HEK293T (cell line): ENCODE data around the gene AMIGO1.

Source experiments
- CTCF ChIA-PET: fragments of 350-600 bp; formaldehyde crosslinking; extraction: SDS; loops from one replicate; lab custom pipeline; 2021; ENCODE audit warnings: antibody characterized with exemption, inconsistent platforms; lab: Yijun Ruan, JAX
- POLR2A ChIA-PET: fragments of 350-600 bp; formaldehyde crosslinking; extraction: SDS; loops from one replicate; lab custom pipeline; 2020; ENCODE audit warnings: antibody characterized with exemption, inconsistent platforms; lab: Yijun Ruan, JAX
- DNase-seq: peaks from one replicate; pipeline ENCODE4 v3.0.0; 2012; ENCODE audit warnings: mixed read lengths; ENCODE audit errors: extremely low spot score
- ARNT ChIP-seq: fragments of 450-650 bp; IDR thresholded peaks from 2 replicates; pipeline ENCODE4 v1.6.1; 2017; ENCODE audit warnings: mild to moderate bottlenecking
- BHLHE40 ChIP-seq: fragments of 450-650 bp; IDR thresholded peaks from 2 replicates; pipeline ENCODE4 v1.6.1; 2016; ENCODE audit warnings: mild to moderate bottlenecking, moderate library complexity, borderline replicate concordance
- CTBP1 ChIP-seq: fragments of 450-650 bp; IDR thresholded peaks from 2 replicates; pipeline ENCODE4 v1.6.1; 2016; ENCODE audit warnings: borderline replicate concordance
- ELF4 ChIP-seq: fragments of 450-650 bp; IDR thresholded peaks from 2 replicates; pipeline ENCODE4 v1.6.1; 2017; ENCODE audit warnings: antibody characterized with exemption
- FOXA1 ChIP-seq: fragments of 450-650 bp; IDR thresholded peaks from 2 replicates; pipeline ENCODE4 v1.6.1; 2016; ENCODE audit warnings: mild to moderate bottlenecking
- FOXK2 ChIP-seq: fragments of 450-650 bp; IDR thresholded peaks from 2 replicates; pipeline ENCODE4 v1.6.1; 2016; ENCODE audit warnings: mild to moderate bottlenecking
- FOXM1 ChIP-seq: fragments of 450-650 bp; IDR thresholded peaks from 2 replicates; pipeline ENCODE4 v1.6.1; 2017; ENCODE audit warnings: mild to moderate bottlenecking, borderline replicate concordance
- HDGF ChIP-seq: fragments of 450-650 bp; IDR thresholded peaks from 2 replicates; pipeline ENCODE4 v1.6.1; 2017; ENCODE audit warnings: antibody characterized with exemption, borderline replicate concordance
- L3MBTL2 ChIP-seq: fragments of 450-650 bp; conservative IDR thresholded peaks from 2 replicates; pipeline ENCODE4 v1.6.1; 2016; ENCODE audit warnings: mild to moderate bottlenecking
- LEF1 ChIP-seq: fragments of 450-650 bp; IDR thresholded peaks from 2 replicates; pipeline ENCODE4 v1.6.1; 2017; ENCODE audit warnings: mild to moderate bottlenecking, borderline replicate concordance
- NFRKB ChIP-seq: fragments of 450-650 bp; IDR thresholded peaks from 2 replicates; pipeline ENCODE4 v1.6.1; 2016; ENCODE audit warnings: mild to moderate bottlenecking, moderate library complexity
- SP1 ChIP-seq: fragments of 450-650 bp; IDR thresholded peaks from 2 replicates; pipeline ENCODE4 v1.6.1; 2017
- SUZ12 ChIP-seq: fragments of 450-650 bp; IDR thresholded peaks from 2 replicates; pipeline ENCODE4 v1.6.1; 2016; ENCODE audit warnings: mild to moderate bottlenecking
- TARDBP ChIP-seq: fragments of 450-650 bp; IDR thresholded peaks from 2 replicates; pipeline ENCODE4 v1.6.1; 2016
- ZNF384 ChIP-seq: fragments of 450-650 bp; IDR thresholded peaks from 2 replicates; pipeline ENCODE4 v1.6.1; 2016
- TF ChIP-seq, protein P1 (sequence below): fragments of 450-650 bp; IDR thresholded peaks from 2 replicates; pipeline ENCODE4 v1.6.1; 2016

The AMIGO1 gene

DNA sequence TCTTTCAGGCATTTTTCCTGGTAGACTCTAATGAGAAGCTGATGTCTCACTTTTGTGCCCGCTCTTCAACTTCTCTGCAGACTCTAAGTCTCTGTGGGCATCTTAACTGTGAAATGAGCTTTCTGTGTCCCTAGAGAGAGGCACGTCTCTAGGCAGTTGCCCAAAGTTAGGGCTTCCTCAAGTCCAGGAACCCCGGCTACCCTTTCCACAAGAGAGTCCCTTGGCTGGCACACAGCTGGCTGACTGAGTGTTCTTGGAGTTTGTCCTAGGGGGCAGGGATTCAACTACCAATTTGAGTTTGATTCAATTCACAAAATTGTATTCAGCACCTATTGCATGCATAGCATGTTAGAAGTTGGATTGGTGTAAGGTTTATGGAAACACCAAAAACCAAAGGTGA lies 31.6 kb upstream of the AMIGO1 start:
- POLR2A ChIA-PET: no interaction called here
- no peak for DNase-seq
- CTCF ChIA-PET: interaction anchor here (0.7 to 4.1 kb wide), 7 partner anchors 8 to 115 kb away, joined by 4 to 17 read pairs (median 4); no protein-coding TSS in a partner anchor
- TF ChIP-seq LEF1: no peak
- TF ChIP-seq ZNF384: no peak
- no peak for TF ChIP-seq FOXA1
- no peak for TF ChIP-seq SUZ12
- TF ChIP-seq SP1: no peak
- TF ChIP-seq ELF4: no peak
- no peak for TF ChIP-seq FOXK2
- TF ChIP-seq FOXM1: no peak
- no peak for TF ChIP-seq L3MBTL2
- TF ChIP-seq BHLHE40: no peak
- TF ChIP-seq TARDBP: no peak
- TF ChIP-seq CTBP1: no peak
- TF ChIP-seq ARNT: no peak
- no peak for TF ChIP-seq NFRKB

DNA sequence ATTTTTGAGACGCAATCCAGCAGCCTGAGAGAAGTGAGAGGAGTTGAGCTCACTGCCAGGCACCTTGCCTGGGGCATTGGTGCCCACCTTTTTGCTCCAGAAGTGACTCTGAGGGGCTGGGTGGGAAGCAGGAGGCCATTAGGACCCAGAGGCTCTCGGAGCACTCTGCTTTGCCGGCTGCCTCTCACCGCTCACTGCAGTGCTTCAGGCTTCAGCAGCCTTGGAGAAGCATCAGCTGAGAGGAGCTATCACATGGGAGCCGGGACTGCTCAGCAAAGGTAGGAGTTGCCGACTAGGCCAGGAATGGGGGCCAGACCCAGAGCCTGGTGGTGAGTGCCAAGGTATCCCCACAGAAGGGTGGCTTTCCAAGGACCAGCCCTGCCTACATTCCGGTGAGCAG lies 30.1 kb upstream of the AMIGO1 start, which contains the start of gene GPR61:
Gene GPR61, plus strand, starts transcription at position 197 of the 400 bp plus-strand sequence. CDS start 3,151 bp downstream, outside the sequence.
- TF ChIP-seq CTBP1 (no peak), NFRKB (no peak), ZNF384 (no peak), FOXM1 (no peak), LEF1 (no peak), FOXK2 (no peak), L3MBTL2 (no peak), BHLHE40 (no peak), ELF4 (no peak), SUZ12 (no peak), SP1 (no peak), FOXA1 (no peak), TARDBP (no peak), ARNT (no peak), HDGF (no peak)
- TF ChIP-seq, protein P1, sequence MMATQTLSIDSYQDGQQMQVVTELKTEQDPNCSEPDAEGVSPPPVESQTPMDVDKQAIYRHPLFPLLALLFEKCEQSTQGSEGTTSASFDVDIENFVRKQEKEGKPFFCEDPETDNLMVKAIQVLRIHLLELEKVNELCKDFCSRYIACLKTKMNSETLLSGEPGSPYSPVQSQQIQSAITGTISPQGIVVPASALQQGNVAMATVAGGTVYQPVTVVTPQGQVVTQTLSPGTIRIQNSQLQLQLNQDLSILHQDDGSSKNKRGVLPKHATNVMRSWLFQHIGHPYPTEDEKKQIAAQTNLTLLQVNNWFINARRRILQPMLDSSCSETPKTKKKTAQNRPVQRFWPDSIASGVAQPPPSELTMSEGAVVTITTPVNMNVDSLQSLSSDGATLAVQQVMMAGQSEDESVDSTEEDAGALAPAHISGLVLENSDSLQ: no peak
- CTCF ChIA-PET: interaction anchor here (1.3 to 4.1 kb wide), 2 partner anchors 49 to 100 kb away, joined by 4 to 17 read pairs; no protein-coding TSS in a partner anchor
- DNase-seq: no peak
- POLR2A ChIA-PET: interaction anchor here (0.6 to 3.6 kb wide), 3 partner anchors 9 to 445 kb away, joined by 3 to 22 read pairs (median 4); partner anchors contain the start of genes AHCYL1, AMPD2, GNAI3 and GNAT2

DNA sequence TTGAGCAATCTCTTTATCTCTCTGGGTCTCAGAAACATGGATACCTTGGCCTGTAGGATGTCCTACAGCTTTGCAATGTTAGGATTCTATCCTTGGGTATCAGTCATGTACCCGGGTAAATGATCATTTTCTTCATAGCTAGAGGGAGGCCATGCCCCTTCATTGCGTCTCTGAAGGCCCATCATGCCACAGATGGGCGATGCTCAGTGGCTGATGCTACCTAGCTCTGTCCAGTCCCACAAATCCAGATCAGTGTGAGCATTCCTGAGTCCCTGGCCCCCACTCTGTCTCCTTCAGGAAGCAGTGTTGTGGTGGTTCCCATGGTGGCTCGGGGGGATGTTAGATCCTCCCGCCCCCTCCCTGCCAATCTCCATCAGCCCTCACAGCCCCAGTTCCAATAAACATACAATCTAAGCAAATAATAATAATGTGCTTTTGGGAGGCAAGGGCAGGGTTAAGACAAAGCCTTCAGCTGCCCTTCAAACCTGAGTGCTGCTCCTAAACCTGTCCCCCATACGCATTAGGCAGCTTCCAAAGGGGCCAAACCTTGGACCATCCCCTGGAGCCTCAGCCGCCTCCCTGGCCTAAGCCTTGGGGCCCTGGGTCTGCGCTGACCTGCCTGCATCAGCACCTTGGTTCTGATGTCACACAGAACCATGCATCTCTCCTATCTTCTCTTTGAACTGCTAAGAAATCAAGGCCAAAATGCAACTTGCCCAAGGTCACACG lies 29.5 kb upstream of the AMIGO1 start:
- DNase-seq: no peak
- CTCF ChIA-PET: interaction anchor here (0.5 to 4.1 kb wide), 3 partner anchors 49 to 168 kb away, joined by 3 to 17 read pairs (median 4); no protein-coding TSS in a partner anchor
- POLR2A ChIA-PET: interaction anchor here (0.6 to 3.6 kb wide), 3 partner anchors 10 to 446 kb away, joined by 3 to 22 read pairs (median 4); partner anchors contain the start of genes AHCYL1, AMPD2, GNAI3 and GNAT2
- TF ChIP-seq TARDBP (no peak), FOXK2 (no peak), FOXA1 (no peak), CTBP1 (no peak), L3MBTL2 (no peak), LEF1 (no peak), HDGF (no peak), BHLHE40 (no peak), ELF4 (no peak), NFRKB (no peak), SP1 (no peak), ARNT (no peak), ZNF384 (no peak), SUZ12 (no peak), FOXM1 (no peak)
- TF ChIP-seq, protein P1: no peak

DNA sequence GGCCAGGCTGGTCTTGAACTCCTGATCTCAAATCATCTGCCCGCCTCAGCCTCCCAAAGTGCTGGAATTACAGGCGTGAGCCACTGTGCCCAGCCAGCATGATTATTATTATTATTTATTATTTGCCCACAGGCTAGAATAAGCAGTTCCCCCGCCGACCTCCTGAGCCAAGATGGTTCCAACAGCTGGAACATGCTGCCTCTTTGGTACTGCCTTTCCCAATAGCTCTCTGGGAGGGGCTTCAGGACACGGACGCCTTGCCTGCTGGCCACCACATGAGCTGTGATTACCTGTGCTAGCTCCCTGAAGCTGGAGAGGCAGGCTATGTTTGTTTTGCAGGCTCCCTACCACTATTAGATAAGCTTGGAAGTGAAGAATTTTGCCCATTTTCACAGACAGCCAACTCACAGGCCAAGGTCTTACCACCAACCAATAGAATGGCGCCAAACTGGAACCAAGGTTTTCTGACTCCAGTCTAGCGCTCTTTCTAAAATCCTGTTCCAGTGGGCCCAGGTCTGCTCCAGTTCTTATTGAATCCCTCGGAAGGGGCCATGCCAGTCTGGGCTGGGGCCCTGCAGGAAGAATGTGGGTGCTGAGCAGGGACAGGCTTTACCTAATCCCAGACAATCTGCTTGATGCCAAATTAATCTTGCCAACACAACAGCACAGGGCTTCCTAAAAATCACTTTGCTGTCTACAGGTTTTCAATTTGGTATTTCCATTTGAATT lies 28.1 kb upstream of the AMIGO1 start:
- ChIA-PET POLR2A (interaction anchor here (0.9 to 3.6 kb wide), 2 partner anchors 8 to 11 kb away, joined by 3 to 22 read pairs; partner anchors contain the start of gene GNAI3), CTCF (interaction anchor here (1.1 to 1.3 kb wide), 2 partner anchors 8 to 47 kb away, joined by 3 to 5 read pairs; no protein-coding TSS in a partner anchor)

DNA sequence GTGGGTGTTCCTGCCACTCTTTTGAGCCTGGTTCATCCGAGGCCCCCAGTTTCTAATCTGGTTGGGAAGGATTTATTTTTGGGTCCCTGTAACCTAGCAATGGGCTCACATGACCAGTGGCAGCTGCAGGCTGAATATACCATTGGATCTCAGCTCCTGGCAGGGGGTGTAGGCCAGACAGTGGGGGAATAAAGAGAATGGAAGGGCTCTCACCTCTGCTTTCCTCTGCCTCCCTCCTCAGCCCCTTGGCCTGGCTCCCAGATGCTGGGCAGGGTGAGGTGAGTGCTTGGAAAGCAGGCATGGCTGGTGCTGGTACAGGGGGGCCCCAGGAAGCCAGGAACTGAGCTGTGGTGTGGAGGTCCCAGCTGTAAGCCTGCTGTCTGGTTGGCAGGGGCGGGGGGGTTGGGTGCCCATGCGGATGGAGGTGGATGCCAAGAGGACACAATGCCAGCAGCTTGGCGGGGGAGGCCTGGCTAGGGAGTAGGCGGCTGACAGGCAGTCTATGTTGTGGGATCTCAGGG lies 26.5 kb upstream of the AMIGO1 start:
- CTCF ChIA-PET: interaction anchor here (0.9 to 1.7 kb wide), 2 partner anchors 33 to 46 kb away, joined by 3 to 10 read pairs; no protein-coding TSS in a partner anchor
- POLR2A ChIA-PET: no interaction called here
- DNase-seq: no peak
- TF ChIP-seq SUZ12 (no peak), LEF1 (no peak), FOXA1 (no peak), FOXM1 (no peak), TARDBP (no peak), BHLHE40 (no peak), FOXK2 (no peak)

More for the DNA sequence above, 28.1 kb upstream of the AMIGO1 start:
- no peak for DNase-seq
- TF ChIP-seq TARDBP (no peak), L3MBTL2 (no peak), LEF1 (no peak), FOXM1 (no peak)
